Lung microvascular endothelial cell (primary cell): Measurements from ENCODE around the gene N4BP3. TPM values are rescaled to one million over a fixed set of nuclear protein-coding genes. Genes with fewer than 3 reads are reported as not detected.

Source experiments
- DNase-seq, 2 donors: peaks; one replicate each; pipeline versions ENCODE4 v3.0.0 to v3.0.0-alpha.2; 2010; ENCODE audit warnings: low read depth in 2 of 2
- total RNA-seq: library from RNA; depleted of rRNA; stranded (reverse); fragments of >200 nt; gene quantifications from 2 replicates; pipeline ENCODE4 v1.2.1, GENCODE V29; 2014

N4BP3 gene
- total RNA-seq, 1 donor from 2014 or later = 23.8 TPM

- DNase-seq = no peak
These were observed 9.7 kb upstream of the N4BP3 start for GRCh38 chr5:178103612-178104011.

DNA sequence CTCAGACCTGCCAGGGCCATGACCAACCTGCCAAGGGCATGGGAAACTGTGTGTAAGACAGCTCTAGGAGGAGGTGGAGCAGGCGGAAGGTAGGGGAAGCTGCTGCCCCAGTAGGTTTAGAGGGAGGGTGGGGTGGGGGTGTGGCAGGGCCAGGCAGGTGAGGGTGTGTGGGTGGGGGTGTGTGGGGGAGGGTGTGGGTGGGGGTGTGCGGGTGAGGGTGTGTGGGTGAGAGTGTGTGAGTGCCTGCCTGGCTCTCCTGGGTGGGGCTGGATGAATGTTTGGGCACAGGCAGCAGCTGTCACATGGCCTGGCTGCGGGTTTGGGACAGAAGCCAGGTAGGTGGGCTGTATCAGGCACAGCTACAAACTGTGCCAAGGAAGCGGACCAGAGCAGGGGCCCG is 8.8 kb upstream of the N4BP3 start:
- no peak for DNase-seq

GRCh38 chr5:178106086-178106485 is 7.2 kb upstream of the N4BP3 start:
- no peak for DNase-seq

DNA sequence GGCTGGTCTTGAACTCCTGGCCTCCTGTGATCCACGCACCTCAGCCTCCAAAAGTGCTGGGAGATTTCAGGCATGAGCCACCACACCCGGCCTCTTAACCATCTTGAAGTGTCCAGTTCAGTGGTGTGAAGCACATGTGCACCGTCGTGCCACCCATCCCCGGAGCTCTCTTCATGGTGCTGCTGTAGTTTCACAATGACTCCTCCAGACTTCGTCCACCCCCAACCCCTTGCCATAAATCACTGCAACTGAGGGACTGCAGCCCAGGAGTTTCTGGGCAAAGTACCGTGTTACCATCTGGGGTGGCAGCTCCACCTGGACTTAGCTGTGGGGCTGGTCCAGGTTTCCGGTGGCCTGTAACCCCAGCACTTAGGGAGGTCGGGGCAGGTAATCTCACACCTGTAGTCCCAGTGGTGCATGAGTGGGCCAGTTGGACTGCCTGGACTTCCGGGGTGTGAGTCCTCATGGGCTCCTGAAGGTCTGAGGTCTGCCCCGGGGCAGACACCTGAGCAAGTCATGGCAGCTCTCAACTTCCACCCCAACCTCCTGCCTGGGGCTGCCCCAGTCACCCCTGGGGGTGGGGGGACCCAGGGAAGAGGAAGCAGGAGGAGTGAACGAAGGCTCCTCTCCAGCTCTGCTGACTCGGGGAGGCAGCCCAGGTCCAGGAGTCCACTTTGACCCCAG is 6.6 kb upstream of the N4BP3 start:
- DNase-seq = no peak

DNA sequence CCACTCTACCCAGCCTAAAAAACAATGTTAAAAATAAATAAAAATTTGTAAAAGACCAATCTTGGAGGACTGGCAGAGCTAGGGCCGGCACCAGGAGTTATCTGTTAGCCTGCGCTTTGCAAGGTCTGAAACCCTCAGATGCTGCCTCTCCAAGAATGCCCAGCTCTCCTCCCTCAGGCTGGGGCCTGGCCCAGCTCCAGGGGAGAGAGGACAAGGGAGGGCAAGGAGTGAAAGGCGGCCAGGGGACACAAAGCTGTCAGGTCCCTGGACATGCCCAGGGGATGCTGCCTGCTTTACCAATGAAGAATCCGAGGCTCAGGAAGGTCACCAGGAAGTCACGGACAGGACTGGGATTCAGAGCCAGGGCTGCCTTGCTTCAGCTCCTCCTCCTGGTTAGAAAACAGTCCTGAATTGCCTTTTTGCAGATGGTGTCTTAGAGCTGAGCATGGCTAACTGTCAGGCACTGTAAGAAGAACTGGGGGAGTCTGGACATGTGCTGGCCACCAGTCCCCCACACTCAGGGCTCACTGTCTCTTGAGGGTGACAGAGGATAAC is 5.5 kb upstream of the N4BP3 start:
- no peak for DNase-seq

DNA sequence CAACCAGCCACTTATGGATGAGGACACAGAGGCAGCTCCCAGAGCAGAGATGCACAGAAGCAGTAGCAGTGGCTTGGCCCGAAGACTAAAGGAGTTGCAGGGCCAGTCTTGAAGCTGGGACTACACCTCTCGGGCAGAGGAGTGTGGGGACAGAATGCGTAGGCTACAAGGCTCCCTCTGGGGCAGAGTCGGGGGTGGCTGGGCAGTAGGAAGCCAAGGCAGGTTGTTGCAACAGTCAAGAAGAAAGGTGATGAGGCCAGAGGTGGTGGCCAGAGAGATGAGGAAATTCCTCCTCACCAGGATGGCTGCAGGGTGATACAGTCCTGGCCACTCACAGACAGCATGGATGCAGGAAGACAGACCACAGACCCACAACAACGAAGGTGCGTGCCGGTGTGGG is 4.9 kb upstream of the N4BP3 start:
- no peak for DNase-seq

DNA sequence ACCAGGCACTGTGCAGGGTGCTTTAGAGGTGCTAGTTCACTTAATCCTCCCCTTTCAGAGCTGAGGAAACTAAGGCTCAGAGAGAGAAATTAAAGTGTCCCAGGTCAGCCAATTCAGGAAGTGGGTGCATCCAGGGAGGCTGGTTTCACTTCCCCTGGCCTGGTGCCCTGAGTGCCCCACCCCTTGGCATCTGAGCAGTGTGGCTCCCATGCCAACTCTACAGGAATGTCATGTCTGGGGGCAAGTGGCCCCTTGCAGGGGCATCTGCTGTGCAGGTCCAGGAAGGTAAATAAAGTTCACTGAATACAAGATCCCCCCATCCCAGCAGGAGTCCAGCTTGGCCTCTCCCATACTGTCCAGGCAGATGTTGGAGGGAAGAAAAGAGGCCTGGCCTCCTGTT is 4.4 kb upstream of the N4BP3 start:
- no peak for DNase-seq

- DNase-seq = no peak
These were observed 2.8 kb upstream of the N4BP3 start for GRCh38 chr5:178110511-178110910.

GRCh38 chr5:178111925-178112324 is 1.4 kb upstream of the N4BP3 start:
- no peak for DNase-seq

- no peak for DNase-seq
These were observed 787 bp upstream of the N4BP3 start for GRCh38 chr5:178112545-178112944.

GRCh38 chr5:178113841-178114324 is 551 bp downstream of the N4BP3 start:
- no peak for DNase-seq

- peak in 1 of 2 donors; percentile 27 for DNase-seq
These were observed 1.2 kb downstream of the N4BP3 start for GRCh38 chr5:178114325-178115135.

GRCh38 chr5:178115136-178115813 is 1.9 kb downstream of the N4BP3 start:
- no peak for DNase-seq

- no peak for DNase-seq
These were observed 2.4 kb downstream of the N4BP3 start for GRCh38 chr5:178115814-178116142.

- DNase-seq = peak; percentile 27 to 61
These were observed 3.0 kb downstream of the N4BP3 start for GRCh38 chr5:178116143-178116885.

DNA sequence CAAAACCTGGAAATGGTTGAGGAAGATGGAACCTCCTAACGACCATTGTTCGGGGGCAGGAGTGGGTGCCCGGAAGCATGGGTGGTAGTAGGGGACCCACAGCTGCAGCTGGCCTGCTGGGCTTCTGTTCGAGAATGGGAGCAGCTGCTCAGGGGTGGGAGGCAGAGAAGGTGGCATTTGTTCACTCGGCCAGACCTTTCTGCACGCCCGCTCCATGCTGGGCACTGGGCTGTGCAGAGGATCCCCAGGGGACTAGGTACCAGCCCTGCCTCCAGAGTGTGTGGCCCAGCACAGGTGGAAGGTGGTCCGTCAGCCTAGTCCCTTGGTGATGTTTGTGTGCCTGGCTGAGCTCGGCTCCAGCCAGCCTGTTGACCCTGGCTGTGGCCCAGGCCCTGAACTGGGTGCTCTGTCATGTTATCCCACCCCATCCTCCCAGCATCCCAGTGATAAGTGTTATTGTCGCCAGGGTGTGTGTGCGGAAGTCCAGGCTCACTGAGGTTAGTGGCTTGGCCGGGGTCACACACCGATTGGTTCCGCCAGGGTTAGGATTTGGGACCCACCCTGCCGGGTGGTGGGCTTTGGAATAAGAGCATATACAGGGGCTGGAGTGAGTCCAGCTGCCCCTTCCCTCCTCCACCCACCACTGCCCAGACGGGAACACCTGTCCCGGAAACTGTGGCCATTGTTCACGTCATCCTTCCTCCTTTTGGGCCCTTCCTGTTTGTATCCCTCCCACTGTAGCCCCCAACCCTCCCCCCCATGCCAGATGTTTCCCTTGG is 4.8 kb downstream of the N4BP3 start:
- peak; percentile 72 to 74 for DNase-seq

DNA sequence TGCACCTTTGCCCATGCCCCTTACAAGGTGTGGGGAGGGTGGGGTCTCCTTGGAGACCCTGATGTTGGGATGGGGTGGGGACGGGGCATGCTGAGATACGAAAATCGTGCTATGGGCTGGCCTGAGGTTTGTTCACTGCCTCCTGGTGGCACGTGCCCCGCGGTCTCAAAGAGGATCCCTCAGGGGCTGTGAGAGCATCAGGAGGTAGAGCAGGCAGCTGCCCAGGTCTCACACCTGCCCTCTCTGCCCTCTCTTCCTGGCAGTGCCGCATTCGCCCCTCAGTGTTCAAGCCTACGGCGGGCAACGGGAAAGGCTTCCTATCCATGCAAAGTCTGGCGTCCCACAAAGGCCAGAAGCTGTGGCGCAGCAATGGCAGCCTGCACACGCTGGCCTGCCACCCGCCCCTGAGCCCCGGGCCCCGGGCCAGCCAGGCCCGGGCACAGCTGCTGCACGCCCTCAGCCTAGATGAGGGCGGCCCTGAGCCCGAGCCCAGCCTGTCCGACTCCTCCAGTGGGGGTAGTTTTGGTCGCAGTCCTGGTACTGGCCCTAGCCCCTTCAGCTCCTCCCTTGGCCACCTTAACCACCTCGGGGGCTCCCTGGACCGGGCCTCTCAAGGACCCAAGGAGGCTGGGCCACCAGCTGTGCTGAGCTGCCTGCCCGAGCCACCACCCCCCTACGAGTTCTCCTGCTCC is 6.7 kb downstream of the N4BP3 start:
- DNase-seq = no peak

GRCh38 chr5:178120607-178121357 is 7.5 kb downstream of the N4BP3 start:
- DNase-seq = peak; percentile 36 to 74
